Measurements from ENCODE around the gene LCP1.

LCP1 gene

GRCh38 chr13:46088821-46089562, 93.0 kb downstream of the LCP1 start:
- TF ChIP-seq CTCF (IDR thresholded peaks at IDR 0.05; ENCODE audit: poor library complexity, severe bottlenecking) = no peak
- no peak overlapping the region for H3K27ac ChIP-seq (ENCODE audit: poor library complexity, severe bottlenecking)
- DNase-seq (ENCODE audit: low spot score) = no peak
- H3K36me3 ChIP-seq (ENCODE audit: low read depth) = no peaks in the 10 kb centered on the region
- no peak for ATAC-seq (ENCODE audit: low read depth)
- H3K9me3 ChIP-seq (ENCODE audit: severe bottlenecking) = no peaks in the 10 kb centered on the region
- no peaks in the 10 kb centered on the region for H3K27me3 ChIP-seq (ENCODE audit: insufficient read depth, poor library complexity, severe bottlenecking)
- H3K4me1 ChIP-seq (ENCODE audit: insufficient read depth, poor library complexity, severe bottlenecking) = no peaks in the 10 kb centered on the region
- no peak overlapping the region for H3K4me3 ChIP-seq (ENCODE audit: severe bottlenecking)

GRCh38 chr13:46087481-46087880, 94.5 kb downstream of the LCP1 start:
- Histone ChIP-seq H3K4me3 (ENCODE audit: severe bottlenecking) (no peak overlapping the region), H3K9me3 (ENCODE audit: severe bottlenecking) (no peaks in the 10 kb centered on the region), H3K27me3 (ENCODE audit: insufficient read depth, poor library complexity, severe bottlenecking) (no peaks in the 10 kb centered on the region), H3K4me1 (ENCODE audit: insufficient read depth, poor library complexity, severe bottlenecking) (no peaks in the 10 kb centered on the region), H3K27ac (ENCODE audit: poor library complexity, severe bottlenecking) (no peak overlapping the region), H3K36me3 (ENCODE audit: low read depth) (no peaks in the 10 kb centered on the region)
- TF ChIP-seq CTCF (IDR thresholded peaks at IDR 0.05; ENCODE audit: poor library complexity, severe bottlenecking) = no peak
- ATAC-seq (ENCODE audit: low read depth) = no peak
- no peak for DNase-seq (ENCODE audit: low spot score)

- Histone ChIP-seq H3K27me3 (ENCODE audit: insufficient read depth, poor library complexity, severe bottlenecking) (no peaks in the 10 kb centered on the region), H3K36me3 (ENCODE audit: low read depth) (no peaks in the 10 kb centered on the region), H3K4me3 (ENCODE audit: severe bottlenecking) (no peak overlapping the region), H3K9me3 (ENCODE audit: severe bottlenecking) (no peaks in the 10 kb centered on the region), H3K4me1 (ENCODE audit: insufficient read depth, poor library complexity, severe bottlenecking) (no peaks in the 10 kb centered on the region), H3K27ac (ENCODE audit: poor library complexity, severe bottlenecking) (no peak overlapping the region)
- no peak for DNase-seq (ENCODE audit: low spot score)
- no peak for TF ChIP-seq CTCF (IDR thresholded peaks at IDR 0.05; ENCODE audit: poor library complexity, severe bottlenecking)
- no peak for ATAC-seq (ENCODE audit: low read depth)
Measured at GRCh38 chr13:46086985-46087384, 95.0 kb downstream of the LCP1 start.

GRCh38 chr13:46086421-46086922, 95.5 kb downstream of the LCP1 start:
- no peak for ATAC-seq (ENCODE audit: low read depth)
- Histone ChIP-seq H3K4me3 (ENCODE audit: severe bottlenecking) (no peak overlapping the region), H3K9me3 (ENCODE audit: severe bottlenecking) (no peaks in the 10 kb centered on the region)

More at GRCh38 chr13:46086421-46086922, 95.5 kb downstream of the LCP1 start:
- H3K27me3 ChIP-seq (ENCODE audit: insufficient read depth, poor library complexity, severe bottlenecking) = no peaks in the 10 kb centered on the region
- no peaks in the 10 kb centered on the region for H3K4me1 ChIP-seq (ENCODE audit: insufficient read depth, poor library complexity, severe bottlenecking)
- no peaks in the 10 kb centered on the region for H3K36me3 ChIP-seq (ENCODE audit: low read depth)
- no peak for TF ChIP-seq CTCF (IDR thresholded peaks at IDR 0.05; ENCODE audit: poor library complexity, severe bottlenecking)
- no peak overlapping the region for H3K27ac ChIP-seq (ENCODE audit: poor library complexity, severe bottlenecking)
- DNase-seq (ENCODE audit: low spot score) = no peak
